Activated CD4-positive, CD25-positive, alpha-beta regulatory T cell treated with anti-CD3 and anti-CD28 coated beads, Interleukin-2, amount 50 U/mL, for 16 hours (primary cell): ENCODE measurements around the gene CCR8.
"Not testable (repeated sequence)": the region's sequence is repeated elsewhere in the genome, so short reads cannot be mapped to it uniquely, and the experiment has no call there.

Source experiments
- DNase-seq: peaks from one replicate; pipeline ENCODE4 v3.0.0-alpha.2; 2020; ENCODE audit warnings: low read depth, low spot score

CCR8 gene

DNA sequence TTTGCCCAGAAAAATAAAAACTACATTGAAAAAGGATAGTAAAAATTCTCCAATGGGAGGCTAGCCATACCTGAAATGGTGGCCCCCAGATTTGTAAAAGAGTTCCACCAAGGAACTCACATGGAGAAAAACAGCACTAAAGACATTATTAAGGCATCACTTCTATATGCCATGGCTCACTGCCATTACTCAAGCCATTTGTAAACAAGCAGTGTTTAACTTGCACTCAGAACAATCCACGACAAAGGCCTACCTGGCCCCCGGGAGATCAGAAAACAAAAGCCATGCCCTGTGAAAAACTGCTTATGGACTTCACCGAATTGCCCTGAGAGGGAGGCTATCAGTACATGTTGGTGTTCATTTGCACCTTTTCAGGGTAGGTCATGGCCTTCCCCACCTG lies 19.6 kb downstream of the CCR8 start:
- DNase-seq: no peak

DNA sequence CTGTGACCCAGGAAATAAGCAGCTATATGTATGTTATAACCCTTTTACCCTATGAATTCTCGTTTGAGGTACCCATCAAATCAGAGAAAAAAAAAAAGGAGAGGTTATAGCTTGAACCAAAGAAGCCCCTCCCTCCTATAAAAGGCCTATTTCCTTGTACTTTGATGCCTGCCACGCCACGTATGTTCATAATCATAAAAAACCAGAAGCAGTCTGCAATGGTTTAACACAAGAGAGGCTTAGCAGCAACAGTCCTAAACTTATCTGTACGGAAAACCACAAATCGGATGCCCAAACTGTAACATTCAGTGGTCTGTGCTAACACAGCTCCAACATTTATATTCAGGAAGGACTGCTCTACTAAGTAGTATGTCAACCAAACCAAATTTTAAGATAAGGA lies 21.2 kb downstream of the CCR8 start:
- DNase-seq: no peak

DNA sequence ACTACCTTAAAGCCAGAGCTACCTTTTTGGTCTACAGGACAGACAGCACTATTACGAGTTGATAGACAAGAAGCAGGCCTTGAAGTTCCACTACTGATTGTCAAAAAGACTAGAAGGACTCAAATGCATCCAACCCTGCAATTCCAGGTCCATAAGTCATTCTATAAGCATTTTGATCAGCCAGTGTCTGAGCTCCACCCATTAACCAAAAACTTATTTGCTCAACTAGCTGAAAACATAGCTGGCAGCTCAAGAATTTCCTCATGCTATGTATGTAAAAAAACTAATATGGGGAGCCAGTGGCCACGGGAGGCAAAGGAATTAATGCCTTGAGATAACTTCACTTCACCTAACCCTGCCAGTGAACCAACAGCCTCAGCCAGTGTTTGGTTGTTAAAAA lies 21.6 kb downstream of the CCR8 start:
- not testable (repeated sequence) for DNase-seq

DNA sequence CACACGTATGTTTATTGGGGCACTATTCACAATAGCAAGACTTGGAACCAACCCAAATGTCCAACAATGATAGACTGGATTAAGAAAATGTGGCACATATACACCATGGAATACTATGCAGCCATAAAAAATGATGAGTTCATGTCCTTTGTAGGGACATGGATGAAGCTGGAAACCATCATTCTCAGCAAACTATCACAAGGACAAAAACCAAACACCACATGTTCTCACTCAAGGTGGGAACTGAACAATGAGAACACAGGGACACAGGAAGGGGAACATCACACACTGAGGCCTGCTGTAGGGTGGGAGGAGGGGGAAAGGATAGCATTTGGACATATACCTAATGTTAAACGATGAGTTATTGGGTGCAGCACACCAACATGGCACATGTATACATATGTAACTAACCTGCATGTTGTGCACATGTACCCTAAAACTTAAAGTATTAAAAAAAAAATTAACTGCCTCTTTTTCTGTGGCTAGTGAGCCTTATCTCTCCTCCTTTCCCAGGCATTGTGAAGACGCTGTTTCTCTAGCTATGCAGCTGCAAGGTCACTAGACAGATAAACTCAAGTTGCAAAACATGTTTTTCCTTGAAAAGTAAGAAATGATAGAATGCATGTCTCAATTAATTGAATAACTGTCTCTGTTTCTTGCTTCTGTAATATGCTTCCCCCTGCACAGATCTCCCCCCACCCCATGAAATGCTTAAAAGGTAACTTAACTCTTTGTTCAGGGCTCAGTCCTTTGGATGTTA lies 23.8 kb downstream of the CCR8 start:
- DNase-seq: not testable (repeated sequence)

DNA sequence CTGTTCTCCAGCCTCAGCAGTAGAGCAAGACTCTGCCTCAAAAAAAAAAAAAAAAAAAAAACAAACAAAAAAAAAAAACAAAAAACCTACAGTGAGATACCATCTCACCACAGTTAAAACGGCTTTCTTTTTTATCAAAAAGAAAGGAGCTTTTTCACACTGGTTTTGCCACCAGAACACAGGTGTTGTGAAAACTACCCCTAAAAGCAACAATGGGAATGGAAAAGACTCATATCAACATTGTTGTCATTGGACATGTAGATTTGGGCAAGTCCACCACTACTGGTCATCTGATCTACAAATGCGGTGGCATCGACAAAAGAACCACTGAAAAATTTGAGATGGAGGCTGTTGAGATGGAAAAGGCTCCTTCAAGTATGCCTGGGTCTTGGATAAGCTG lies 28.8 kb downstream of the CCR8 start:
- no peak for DNase-seq

DNA sequence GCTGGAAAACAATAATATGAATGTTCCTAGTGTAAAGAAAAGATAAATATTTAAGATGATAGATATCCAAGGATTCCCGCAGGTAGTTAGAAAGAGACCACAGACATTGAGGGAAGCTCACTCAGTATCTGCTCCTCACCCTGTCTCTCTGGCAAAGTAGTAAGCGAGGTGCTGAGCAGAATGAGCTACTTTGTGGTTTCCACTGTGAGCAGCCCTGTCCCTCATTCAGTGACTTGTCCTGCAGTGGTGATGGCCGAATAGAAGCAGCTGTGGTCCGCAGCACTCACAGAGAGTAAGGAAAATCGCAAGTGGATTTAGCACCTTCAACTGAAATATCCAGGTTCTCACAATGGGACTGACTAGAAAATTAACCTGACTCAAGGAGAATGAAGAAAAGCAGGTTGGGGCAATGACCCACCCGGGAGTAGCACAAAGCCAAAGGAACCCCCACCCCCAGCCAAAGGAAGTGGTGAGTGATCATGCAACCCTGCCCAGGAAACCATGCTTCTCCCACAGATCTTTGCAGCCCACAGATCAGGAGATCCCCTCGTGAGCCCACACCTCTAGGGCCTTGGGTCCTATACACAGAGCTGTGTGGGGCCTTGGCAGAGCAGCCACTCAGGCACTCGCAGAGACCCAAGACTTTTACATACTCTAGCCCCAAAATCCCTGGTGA lies 31.9 kb downstream of the CCR8 start:
- DNase-seq: no peak

DNA sequence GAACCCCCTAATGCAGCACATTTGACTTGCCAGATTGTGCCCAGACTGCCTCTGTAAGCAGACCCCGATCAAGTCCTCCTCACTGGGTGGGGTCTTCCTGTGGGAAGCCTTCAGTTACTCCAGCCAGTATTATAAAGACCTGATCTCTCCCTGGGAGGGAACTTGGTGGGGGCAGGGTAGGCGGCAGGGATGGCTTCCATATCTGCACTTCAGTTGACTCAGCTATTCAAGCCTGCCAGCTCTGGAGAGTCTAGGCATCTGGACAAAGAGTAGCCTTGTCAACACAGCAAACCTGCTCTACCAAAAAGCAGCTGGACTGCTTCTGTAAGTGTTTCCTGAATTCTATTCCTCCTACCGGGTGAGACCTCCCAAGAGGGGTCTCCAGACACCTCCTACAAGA lies 32.7 kb downstream of the CCR8 start:
- no peak for DNase-seq

DNA sequence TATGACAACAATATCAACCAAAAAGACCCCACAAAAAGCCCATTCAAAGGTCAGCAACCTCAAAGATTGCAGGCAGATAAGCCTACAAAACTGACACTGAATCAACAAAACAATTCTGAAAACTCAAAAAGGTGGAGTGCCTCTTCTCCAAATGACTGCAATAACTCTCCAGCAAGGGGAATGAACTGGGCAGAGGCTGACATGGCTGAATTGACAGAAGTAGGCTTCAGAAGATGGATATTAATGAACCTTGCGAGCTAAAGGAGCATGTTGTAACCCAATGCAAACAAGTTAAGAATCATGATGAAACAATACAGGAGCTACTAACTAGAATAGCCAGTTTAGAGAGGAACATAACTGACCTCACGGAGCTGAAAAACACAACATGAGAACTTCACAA lies 33.3 kb downstream of the CCR8 start:
- DNase-seq: no peak

DNA sequence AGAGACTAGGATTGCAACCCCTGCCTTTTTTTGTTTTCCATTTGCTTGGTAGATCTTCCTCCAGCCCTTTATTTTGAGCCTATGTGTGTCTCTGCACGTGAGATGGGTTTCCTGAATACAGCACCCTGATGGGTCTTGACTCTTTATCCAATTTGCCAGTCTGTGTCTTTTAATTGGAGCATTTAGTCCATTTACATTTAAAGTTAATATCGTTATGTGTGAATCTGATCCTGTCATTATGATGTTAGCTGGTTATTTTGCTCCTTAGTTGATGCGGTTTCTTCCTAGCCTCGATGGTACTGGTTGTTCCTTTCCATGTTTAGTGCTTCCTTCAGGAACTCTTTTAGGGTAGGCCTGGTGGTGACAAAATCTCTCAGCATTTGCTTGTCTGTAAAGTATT lies 40.9 kb downstream of the CCR8 start:
- DNase-seq: not testable (repeated sequence)

DNA sequence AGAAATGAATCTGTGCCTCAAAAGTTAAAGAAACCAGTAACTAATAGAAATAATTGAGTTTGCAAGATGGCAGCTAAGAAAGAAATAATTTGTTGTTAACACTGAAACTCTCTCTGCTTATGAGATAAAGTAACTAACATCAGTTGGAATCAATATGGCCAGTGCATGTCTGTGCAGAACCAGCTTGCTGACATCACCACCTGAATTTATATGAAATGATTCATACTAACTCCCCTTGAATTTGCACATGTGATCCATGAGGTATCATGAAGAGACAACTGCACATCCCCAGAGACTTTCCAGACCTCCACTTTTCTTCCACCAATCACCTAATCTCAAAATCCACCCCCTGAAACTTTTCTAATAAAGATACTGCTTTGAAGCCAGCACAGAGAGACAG lies 43.3 kb downstream of the CCR8 start:
- DNase-seq: no peak

DNA sequence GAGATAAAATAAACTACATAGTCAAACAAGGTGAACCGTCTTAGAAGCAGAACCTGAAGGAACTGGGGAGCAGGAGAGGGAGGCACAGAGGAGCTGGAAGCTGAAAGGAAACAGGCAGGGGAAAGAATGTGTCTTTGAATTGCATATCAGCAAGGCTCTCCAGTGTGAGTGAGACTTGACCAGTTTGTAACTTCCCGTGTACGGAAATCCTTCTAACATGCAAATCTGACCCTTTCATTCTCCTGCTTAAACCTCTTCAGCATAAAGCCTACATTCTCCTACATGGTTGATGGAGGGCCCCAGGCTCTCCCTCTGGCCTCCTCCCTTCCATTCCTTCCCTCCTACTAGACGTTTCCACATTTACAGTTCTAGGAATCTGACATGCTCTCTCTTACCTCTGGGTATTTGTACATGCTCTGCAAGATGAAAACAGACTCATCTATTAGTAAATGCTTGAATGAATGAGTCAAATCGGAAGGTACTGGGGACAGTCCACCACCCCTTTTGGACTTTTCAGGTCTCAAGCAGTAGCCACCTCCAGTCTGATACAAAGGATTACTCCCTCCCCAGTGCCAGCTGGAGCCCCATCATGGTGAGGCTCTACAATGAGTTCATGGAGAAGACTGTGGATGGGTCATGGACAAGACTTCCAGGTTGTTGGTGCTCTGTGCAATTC lies 47.6 kb downstream of the CCR8 start:
- no peak for DNase-seq

DNA sequence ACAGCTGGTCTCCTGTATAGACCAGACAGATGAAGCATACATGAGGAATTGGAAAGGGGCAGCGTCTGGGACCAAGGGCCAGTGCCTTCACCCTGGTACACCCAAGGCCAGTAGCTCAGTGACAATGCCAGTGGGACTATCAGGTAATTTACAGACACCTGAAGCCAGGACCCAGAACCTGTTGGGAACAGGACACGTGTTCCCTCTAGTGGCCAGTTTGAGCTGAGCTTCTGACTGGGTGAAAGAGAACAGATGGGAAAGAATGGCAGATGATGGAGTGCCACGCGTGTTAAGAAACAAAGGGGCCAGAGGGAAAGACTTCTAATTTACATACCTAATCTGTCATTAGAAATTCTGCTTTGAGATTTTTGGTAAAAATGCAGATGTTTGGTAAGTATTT lies 48.6 kb downstream of the CCR8 start:
- peak; percentile 34 for DNase-seq

DNA sequence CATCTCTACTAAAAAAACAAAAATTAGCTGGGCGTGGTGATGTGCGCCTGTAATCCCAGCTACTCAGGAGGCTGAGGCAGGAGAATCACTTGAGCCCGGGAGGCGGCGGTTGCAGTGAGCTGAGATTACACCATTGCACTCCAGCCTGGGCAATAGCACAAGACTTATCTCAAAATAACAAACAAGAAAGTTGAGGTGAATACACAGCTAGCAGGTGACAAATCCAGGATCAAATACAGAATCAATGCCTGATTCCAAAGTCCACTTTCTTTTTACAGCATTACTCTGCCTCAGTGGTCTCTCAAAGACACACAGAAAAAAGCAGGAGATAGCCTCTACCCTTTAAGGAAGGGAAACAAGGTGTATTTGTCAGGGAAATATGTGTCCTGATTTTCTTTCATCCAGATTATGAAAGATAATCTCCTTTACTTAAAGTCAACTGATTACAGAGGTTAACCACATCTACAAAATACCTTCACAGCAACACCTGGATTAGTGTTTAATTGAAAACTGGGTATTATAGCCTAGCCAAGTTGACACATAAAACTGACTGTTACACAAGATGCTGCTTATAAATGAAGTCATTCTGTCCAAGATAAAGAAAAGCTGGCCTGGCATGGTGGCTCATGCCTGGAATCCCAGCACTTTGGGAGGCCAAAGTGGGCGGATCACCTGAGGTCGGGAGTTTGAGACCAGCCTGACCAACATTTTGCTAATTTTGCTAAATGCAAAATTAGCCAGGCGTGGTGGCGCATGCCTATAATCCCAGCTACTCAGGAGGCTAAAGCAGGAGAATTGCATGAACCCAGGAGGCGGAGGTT lies 49.7 kb downstream of the CCR8 start:
- DNase-seq: no peak

DNA sequence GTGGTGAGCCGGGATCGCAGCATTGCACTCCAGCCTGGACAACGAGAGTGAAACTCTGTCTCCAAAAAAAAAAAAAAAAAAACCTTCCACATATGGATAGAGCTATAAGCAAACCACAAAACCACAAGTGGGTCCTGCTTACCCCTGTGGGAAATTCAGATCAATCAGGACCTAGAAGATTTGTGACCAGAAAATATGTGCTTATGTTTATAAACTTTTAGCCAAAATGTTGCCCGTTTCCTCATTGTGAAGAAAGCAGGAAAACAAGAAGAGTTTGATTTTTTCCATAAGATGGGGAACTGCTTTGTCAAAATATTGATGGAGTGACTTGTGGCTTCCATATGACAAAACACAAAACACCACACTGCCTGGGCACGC lies 50.3 kb downstream of the CCR8 start:
- DNase-seq: no peak

DNA sequence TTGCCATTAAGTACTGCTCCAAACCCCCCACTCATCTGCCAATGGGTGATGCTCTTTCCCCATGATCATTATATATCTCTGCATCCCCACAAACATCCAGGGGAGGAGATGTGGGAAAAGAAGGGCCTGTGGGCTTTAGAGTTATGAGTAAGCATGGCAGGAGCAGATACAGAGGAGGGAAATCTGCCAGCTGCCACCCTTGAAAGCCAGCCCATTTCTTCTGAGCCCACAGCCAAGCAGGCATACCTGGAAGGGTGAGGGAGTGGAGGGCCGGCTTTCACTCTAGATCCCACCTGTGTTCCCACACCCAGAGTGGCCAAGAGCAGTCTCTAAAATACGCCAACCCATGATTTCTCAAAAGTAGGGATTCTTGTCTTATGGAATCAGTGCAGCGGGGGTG lies 51.9 kb downstream of the CCR8 start:
- no peak for DNase-seq
